G401.6 (cell line): Measurements from ENCODE around the gene SP5.
"Not testable (repeated sequence)": the region's sequence is repeated elsewhere in the genome, so short reads cannot be mapped to it uniquely, and the experiment has no call there.

Experiments used
- FAIRE-seq: peaks from 2 replicates; lab custom pipeline; 2012; peaks lifted over from hg19 to GRCh38; lab: Jason Lieb, UNC

Gene SP5

DNA sequence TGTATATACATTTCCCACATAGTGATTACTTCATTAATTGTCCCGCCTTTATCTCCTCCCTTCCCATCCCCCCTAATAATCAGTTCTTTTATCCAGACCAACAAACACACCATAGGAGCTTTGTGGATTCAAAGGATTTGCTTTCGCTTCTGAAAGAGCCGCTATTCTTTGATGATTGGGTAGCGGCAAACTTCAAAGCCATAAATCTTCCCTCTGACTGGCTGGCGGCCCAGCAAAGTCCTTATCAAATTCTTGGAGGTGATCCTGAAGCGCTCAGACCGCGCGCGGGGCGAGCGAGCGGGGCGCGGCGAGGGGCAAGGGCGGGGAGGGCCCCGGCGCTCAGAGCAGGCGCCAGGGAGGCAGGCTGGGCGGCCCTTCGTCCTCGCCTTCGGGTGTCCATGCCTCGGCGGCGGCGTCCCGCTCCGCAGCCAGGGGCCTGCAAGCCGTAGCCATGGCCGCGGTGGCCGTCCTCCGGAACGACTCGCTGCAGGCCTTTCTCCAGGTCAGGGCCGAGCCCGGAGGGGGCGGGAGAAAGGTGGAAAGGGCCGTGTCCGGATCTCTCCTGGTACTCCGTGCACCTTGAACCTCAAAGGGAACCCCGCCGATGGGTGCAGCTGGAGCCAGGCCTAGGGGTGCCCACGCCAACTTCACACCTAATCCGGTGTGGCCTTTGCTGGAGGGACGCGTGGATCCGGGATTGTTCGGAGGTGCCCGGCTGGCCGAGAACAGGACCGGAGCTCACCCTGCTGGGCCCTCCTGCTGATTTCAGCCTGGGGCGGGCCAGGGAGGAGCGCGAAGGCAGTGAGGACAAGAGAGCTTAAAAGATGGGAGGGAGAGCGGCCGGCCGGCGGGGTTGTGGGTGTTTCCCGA lies at the start of gene SP5:
Gene SP5 (plus strand): TSS at position 276 of the 870 bp plus-strand sequence. CDS start 176 bp downstream, at position 452.
- no peak for FAIRE-seq

DNA sequence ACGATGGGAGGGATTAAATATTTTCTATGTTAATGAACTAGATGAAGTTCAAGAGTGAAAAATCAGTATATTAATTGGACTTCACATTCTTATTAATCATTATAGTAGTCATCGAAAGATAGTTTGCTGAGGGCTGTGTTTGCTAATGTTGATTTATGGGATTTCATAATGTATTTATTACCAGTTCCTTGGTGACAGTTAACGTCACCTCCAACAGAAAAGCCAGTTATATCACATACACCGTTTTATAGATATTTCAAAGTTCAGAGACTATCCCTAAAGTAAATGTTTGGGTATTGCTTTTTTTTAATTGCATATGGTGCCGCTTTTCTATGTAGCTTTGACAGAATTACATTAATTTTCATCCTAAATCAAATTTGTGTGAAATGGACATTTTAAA lies 49.4 kb upstream of the SP5 start:
- FAIRE-seq, result no peak

DNA sequence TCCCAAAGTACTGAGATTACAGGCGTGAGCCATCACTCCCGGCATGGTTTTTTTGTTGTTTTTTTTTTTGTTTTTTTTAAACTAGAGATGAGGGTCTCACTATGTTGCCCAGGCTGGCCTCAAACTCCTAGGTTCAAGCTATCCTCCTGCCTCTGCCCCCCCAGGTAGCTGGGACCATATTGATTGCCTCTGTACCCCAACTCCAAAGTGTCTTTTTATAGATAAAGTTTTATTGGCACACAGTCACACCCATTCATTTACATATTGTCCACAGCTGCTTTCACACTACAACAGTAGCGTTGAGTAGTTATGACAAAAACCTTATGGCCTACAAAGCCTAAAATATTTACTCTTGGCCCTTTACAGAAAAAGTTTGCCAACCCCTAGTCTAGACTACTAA lies 45.2 kb upstream of the SP5 start:
- FAIRE-seq, result no peak

DNA sequence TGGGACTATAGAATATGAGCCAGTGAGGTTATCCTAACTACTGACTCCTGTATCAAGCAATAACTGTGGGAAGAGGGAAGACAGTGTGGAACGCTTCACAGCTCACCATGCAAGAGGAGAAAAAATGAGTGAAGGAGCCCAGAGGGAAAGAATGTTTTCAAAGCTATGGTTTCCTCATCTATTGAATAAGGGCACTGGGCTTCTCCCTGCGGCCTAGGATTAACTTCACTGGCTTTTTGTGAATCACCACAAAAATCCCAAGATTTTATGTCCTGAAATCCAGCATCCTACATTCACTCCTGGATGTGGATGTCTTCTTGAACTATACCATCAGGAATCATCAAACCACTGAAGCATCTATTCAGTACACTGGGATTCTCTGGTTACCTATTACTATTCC lies 44.5 kb upstream of the SP5 start:
- FAIRE-seq, result no peak

DNA sequence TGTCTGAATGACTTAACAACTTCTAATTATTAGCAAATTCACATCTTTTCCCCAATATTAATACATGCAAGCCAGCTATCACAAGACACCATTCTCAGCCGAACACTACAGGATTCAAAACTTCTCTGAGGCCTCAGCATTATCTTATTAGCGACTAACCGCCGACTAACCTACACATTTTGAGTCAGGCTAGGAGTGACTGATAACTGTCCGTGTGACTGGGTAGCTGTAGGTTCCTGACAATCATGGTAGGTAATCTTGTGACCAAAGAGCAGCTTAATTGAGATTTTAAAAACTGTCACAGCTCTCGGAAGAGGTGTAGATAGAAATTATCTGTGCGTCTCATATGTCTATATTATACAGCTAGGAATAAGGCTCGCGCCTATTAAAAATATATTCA lies 44.1 kb upstream of the SP5 start:
- no peak for FAIRE-seq

DNA sequence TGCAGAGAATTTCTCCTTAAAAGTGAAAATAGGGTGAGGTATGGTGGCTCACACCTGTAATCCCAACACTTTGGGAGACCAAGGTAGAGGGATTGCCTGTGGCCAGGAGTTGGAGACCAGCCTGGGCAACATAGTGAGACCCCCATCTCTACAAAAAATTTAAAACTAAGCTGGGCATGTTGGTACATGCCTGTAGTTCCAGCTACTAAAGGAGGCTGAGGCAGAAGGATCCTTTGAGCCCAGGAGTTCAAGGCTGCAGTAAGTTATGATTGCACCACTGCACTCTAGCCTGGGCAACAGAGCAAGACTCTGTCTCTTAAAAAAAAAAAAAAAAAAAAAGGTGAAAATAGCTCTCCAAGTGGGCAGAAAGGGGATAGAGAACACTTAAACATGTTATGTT lies 40.9 kb upstream of the SP5 start:
- not testable (repeated sequence) for FAIRE-seq

DNA sequence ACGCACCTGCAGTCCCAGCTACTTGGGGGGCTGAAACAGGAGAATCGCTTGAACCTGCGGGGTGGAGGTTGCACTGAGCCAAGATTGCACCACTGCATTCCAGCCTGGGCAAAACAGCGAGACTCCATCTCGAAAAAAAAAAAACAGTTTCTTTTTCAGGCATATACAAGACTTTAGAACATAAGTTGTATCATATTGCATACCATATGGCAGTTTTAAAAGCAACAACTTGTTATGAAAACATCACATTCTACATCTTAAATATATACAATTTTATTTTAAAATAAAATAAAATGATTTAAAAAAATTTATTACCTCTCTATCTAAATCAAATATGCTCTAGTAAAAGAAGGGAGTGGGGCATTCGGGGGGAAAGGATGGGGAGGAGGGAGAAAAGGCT lies 39.4 kb upstream of the SP5 start:
- FAIRE-seq, result no peak

DNA sequence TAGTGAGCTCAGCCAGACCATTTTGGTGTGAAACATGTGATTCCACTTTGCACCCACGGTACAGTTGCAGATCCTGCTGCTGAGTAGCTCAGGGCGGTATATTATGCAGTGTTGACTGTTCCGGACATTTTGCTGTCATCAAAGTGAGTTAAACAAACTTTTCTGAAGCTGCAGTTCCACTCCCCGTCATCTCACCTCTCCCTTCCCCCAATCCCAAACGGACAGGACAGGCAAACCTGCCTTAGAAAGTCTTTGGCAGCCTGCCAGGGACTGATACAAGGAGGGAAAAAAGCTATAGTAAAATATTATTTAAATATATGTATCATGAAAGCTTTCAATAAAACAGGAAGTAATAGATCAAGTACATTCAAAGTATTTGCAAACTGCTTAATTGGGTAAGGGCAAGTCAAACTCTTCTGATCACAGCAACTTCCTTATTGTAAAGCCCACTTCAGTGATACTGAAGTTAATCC lies 35.5 kb upstream of the SP5 start:
- no peak for FAIRE-seq

DNA sequence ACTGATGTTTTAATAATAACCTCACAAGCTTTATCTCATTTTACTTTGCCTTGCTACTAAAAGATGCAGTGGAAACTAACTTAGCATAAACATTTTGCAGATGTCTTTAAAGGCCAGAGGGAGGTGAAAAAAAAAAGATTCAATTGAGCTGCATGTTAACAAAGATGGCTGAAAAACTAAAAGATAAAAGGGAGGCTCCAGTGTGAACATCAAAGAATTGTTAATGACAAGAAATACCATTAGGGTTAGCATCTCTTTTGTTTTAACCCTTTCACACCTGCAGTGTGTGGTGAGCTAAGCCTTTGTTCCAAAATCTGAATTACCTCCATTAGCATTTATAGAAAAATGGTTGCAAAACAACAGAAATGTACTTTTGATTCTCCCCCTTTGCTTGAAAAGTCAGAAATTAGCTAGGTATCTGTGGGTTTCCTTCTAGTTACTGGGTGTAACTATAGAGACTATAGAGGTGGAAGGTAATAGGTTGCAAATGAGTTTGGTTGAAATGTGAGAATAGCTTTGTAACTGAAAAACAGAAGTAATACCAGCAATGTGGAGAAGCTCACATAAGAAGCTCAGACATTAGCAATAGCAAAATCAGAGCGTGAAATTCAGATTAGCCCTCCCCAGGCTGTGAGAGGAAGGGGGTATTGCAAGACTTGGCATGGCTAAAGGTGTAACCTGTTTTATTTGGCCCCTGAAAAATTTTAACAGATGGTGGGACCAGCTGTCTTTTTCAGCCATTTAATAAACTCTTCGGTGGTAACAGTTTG lies 34.8 kb upstream of the SP5 start:
- no peak for FAIRE-seq

DNA sequence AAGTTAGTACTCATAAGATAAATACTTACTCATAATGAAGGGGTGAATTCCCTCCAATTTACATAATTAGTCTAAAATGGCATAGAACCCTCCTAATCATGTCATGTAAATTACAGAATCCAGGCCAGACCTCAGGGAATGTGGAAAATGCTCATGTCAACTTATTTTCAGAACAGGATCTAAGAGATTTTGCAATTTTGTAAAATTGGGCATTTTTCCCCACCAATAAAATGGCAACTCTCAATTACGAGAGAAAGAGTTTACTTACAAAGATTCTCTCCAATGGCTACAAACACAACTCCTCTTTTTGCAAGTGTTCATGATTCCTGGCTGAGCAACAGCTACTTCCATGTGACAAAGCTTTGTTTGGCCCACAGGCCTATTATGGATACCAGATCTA lies 33.8 kb upstream of the SP5 start:
- no peak for FAIRE-seq

DNA sequence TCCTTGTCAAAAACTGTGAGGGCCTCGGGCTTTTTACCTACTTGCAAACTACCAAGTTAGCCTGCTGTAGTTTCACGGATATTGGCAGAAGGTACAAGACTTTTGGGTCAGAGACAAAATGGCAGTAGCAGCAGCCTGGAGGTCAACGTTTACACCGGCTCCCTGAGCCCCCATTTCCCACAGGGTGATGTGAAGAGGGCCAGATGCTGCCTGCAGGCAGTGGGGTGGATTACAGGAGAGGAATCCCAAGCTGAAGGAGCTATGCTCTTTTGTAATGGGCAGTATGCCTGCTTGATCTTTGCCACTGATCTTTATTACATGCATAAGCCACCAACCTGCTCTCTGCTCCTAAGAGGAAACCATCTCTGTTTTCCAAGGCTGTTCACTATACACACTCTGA lies 29.5 kb upstream of the SP5 start:
- FAIRE-seq, result no peak

DNA sequence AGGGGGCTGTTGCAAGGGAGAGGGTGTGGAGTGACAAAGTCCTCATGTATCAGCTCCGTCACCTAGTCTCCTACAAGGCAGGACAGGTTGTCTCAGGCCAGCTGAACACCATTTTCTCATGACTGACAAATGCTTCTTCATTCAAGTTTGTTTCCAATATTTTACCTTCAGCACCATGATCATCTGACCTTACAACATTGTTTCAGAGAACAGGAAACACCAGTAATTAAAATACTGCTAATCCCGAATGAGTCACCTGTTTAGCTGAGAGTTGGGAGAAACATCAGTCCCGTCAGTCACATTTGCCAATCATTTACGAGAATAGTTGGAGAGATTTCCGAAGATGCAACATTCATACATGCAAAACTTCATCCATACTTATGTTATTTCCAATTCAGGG lies 25.7 kb upstream of the SP5 start:
- no peak for FAIRE-seq

DNA sequence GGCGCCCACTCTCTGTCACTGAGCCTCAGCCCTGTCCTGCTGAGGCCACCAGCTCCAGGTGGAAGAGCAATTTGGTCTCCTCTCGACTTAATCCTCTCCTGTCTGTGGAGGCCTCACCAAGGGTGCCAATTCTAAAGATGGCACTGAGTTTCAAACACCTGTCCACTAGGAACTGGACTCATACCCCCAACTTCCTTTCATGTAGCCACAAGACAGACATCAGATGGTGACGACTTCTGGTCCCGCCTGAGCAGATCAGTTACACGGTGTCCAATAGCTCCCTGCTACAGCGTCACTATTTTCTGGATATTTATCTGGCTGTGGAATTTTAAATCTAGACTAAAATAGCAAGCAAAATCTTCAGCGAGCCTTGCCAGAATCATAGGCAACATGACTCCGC lies 24.5 kb upstream of the SP5 start:
- FAIRE-seq, result no peak

DNA sequence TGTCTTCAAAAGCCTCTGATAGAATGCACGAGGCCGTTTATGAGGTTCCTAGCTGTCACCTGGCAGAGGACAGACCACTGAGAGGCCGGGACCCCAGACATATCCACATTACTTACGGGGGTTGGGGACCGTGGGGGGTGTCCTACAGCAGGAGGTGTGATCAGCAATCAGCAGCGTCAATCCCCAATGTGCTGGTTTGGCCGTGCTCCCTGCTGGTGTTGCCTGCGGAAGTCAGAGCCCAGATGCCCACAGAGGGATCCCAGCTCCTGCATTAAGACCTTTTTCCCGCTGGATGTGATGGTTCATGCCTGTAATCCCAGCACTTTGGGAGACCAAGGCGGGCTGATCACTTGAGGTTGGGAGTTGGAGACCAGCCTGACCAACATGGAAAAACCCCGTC lies 20.8 kb upstream of the SP5 start:
- no peak for FAIRE-seq

DNA sequence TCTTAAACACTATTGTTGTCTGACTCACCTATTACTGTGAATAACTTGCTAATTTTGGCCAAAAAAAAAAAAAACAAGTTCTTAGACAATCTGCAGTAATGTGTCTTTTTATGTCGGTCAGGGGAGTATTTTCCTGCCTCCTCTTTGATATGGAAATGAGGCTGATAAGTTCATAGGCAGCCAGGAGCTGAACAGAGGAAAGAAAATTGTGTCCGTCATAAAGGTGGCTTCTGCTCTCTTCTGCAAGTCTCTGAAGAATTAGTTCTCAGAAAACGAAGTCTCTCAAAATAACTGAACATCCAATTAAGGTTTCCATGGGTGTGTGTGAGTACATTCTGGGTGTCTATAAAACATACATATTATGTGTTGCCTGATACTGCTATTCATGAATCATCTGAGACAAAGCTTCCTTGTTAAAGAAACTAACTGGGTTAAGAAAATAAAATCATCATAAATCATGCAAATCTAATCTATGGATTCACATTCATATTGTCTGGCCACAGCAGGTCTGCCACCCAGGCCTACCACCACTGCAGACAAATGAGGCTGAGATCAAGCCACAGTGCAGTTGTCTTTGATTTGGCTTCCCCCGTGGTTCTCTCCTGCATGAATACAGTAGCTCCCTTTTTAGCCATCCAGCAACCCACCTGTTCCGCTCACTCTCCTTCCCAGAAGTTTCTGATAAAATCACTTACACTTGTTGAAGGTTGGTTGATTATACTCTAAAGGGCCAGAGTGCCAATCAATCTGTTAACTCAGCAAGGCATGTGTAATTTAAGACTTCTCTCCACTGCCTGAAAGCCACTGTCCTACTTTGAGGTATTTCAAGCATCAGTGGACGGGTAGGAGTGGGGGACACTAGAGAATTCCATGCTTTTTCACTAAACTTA lies 19.4 kb upstream of the SP5 start:
- no peak for FAIRE-seq

DNA sequence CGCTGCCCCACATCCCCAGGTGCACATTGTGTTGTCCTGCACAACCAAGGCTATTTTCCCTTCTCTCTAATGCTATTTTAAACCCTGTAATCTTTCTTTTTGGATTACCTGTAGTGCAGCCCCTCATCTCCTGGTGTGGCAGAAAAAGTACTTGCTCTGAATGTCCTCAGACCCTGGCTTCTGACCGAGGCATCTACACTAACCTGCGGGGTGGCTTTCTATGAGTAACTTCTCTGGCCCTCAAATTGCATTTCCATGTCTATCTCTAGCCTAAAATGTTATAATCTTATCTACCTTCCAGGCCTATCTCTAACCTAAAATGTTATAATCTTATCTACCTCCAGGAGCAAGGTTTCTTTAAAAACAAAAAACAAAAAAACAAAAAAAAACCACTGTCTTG lies 18.2 kb upstream of the SP5 start:
- FAIRE-seq, result no peak

DNA sequence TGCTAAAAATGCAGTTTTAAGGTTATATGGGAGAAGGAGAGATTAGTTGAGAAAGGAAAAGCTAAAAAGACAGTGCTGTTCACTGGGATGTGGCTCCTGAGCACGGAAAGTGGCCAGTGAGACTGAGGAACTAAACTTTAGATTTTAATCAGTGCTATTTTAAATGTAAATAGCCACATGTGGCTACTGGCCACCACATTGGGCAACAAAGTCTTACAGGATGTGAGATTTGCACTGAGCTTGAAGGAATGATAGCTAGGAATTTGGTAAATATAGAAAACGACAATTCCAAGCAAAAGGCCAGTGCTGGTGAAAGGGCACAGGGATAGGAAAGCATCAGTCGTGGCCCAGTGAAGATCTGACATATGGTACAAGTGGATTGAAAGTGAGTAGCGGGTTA lies 14.1 kb upstream of the SP5 start:
- FAIRE-seq, result no peak

DNA sequence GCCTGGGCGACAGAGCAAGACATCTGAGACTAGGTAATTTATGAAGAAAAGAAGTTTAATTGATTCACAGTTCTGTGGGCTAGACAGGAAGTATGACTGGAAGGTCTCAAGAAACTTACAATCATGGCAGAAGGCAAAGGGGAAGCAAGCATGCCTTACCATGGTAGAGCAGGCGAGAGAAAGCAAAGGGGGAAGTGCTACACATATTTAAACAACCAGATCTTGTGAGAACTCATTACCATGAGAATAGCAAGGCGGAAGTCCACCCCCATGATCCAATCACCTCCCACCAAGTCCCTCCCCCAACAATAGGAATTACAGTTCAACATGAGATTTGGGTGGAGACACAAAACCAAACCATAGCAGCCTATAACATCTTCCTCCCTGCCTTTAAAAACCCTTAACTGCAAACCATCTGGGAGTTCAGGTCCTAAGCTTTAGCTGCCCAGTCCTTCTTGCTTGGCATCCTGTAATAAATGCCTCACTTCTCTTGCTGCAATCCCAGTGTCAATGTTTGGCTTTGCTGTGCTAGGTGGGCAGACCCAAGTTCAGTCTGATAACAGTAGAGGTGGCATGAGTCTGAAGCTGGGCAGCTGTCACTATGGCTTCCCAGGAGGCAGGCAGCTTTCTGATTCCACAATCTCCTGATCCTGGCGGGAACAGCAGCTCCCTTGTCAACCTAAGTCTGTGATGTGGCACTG lies 11.2 kb upstream of the SP5 start:
- no peak for FAIRE-seq

DNA sequence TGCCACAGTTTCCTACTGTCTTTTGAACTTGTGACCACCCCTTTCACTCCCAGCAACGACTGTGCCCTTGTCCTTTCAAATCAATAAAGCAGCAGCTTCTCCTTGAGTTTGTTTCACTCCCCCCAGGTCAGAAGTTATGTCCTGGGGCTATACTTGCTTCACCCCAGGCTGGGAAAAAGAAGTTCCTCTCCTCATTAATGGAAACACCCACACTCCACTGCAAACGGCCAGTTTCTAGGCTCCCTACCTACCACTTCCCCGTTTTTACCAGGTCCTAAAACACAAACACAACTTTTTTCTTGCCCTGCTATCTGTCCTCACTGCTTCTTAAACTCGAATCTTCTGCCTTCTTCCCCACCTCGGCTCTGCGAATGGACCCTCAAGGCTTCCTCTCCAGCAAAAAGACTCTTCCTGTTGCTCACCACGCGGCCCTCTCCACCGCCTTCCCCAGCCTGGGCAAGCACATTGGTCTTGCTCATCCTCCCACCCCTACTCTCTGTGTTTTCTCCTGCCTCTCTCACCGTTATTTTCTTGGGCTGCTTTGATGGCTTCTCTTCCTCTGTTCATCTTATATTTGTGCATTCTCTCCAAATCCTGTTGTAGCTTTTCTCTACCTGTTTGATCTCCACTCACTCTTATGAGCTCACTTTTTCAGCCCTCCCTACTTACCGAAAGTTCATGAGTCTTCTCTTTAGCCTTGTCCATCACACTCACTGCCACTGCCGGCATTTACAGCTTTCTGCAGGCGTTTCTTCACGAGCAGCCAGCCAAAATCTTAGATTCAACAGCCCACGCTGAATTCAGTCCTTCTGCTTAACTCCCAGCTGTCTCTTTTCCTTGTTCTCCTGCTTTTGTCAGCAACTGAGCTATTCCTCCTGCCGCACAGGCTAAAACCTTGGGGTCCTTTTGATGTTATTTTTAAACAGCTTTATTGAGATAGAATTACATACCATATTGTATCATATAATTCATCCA lies 7.0 kb upstream of the SP5 start:
- FAIRE-seq, result no peak

DNA sequence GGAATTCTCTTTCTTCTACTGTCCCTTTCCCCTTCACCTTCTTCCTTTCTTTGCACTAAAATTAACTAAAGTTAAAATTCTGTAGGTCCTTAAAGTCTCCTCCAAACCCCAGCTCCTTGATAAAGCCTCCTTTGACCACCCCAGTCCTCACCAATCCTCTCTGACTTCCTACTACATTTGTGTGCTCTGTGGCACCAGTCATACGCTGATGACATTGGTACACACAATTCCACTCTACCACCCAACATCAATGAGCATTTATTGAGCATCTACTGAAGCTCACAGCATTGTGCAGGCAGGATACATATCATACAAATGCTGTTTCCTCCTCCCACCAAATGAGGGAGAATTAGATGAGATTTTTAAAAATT lies 4.5 kb upstream of the SP5 start:
- FAIRE-seq, result no peak
